HCT116 (cell line): Measurements from ENCODE around the gene LRRC8B. TPM values are rescaled to one million over a fixed set of nuclear protein-coding genes. Genes with fewer than 3 reads are reported as not detected.

ENCODE experiments used
- ATAC-seq: fragments of 200-7000 bp; cut with Tn5 transposase; 2 replicates; pipeline ENCODE4 v1.9.1; 2020; ENCODE audit warnings: mild to moderate bottlenecking, moderate library complexity
- BruUV-seq: library from RNA; stranded (reverse); fragments of 400-500 nt; replicated peaks from 2 replicates; lab custom pipeline; 2021; lab: Mats Ljungman, UMichigan
- CTCF ChIA-PET: fragments of 300-600 bp; sonication (Branson Sonifier 250); formaldehyde crosslinking; loops from one replicate; lab custom pipeline; 2021; ENCODE audit warnings: antibody characterized with exemption; lab: Charles Lee
- POLR2A ChIA-PET: fragments of 300-600, 350-600 bp; sonication (Branson Sonifier 250); formaldehyde crosslinking; loops from one replicate; lab custom pipeline; 2021; ENCODE audit warnings: antibody characterized with exemption; lab: Charles Lee
- RAD21 ChIA-PET, 2 experiments: fragments of 300-600 bp; sonication (Branson Sonifier 250); formaldehyde crosslinking; loops; one replicate each; lab custom pipeline; 2023; ENCODE audit warnings: low total read pairs in 2 of 2; ENCODE audit not compliant: uncharacterized antibody in 2 of 2, unreplicated experiment in 2 of 2, low non-redundant PET in 1 of 2; lab: Charles Lee
- DNase-seq: peaks from one replicate; pipeline ENCODE4 v3.0.0-alpha.2; 2010; ENCODE audit warnings: low read depth, low spot score
- H2AFZ ChIP-seq: fragments of 200-600 bp; shearing (Covaris generic), sonication (generic); 2 replicates; pipeline ENCODE4 v1.6.1; 2017; ENCODE audit warnings: low read depth, mixed run types, mixed read lengths, antibody characterized with exemption, low read length; ENCODE audit not compliant: poor library complexity, severe bottlenecking
- H3K27ac ChIP-seq: 2 replicates; pipeline ENCODE4 v1.5.1; 2012; ENCODE audit warnings: low read depth, low read length
- H3K27me3 ChIP-seq: fragments of 200-600 bp; sonication (generic); 2 replicates; pipeline ENCODE4 v1.6.1; 2016; ENCODE audit warnings: mixed run types, low read length, mixed read lengths; ENCODE audit not compliant: insufficient read depth
- H3K36me3 ChIP-seq, 2 experiments: fragments of 200-500 bp in 1 of 2; fragments of 200-600 bp in 1 of 2; sonication (Bioruptor generic) in 1 of 2; sonication (generic) in 1 of 2; 2 replicates each; pipeline versions ENCODE4 v1.5.1 to v1.6.1; 2014 to 2016; ENCODE audit warnings: low read length in 2 of 2, inconsistent platforms in 1 of 2, mixed read lengths in 1 of 2, mixed run types in 1 of 2; ENCODE audit not compliant: insufficient read depth in 2 of 2, control insufficient read depth in 1 of 2
- H3K4me1 ChIP-seq, 2 experiments: fragments of 200-600 bp in 1 of 2; sonication (generic) in 1 of 2; 2 replicates each; pipeline versions ENCODE4 v1.5.1 to v1.6.1; 2012 to 2017; ENCODE audit warnings: low read length in 2 of 2, inconsistent platforms in 1 of 2, mild to moderate bottlenecking in 1 of 2, mixed read lengths in 1 of 2, mixed run types in 1 of 2, moderate library complexity in 1 of 2; ENCODE audit not compliant: insufficient read depth in 2 of 2, control insufficient read depth in 1 of 2
- H3K4me2 ChIP-seq: fragments of 200-600 bp; sonication (generic); 2 replicates; pipeline ENCODE4 v1.6.1; 2017; ENCODE audit warnings: mixed run types, low read length, mixed read lengths
- H3K4me3 ChIP-seq, 2 experiments: fragments of 200-600 bp in 1 of 2; sonication (generic) in 1 of 2; replicated peaks in 1 of 2; 2 replicates each; pipeline ENCODE4 v1.5.1; 2011 to 2016; ENCODE audit warnings: low read length in 2 of 2, control low read depth in 1 of 2, low read depth in 1 of 2, mild to moderate bottlenecking in 1 of 2, mixed read lengths in 1 of 2, mixed run types in 1 of 2
- H3K79me2 ChIP-seq: fragments of 200-600 bp; sonication (generic); 2 replicates; pipeline ENCODE4 v1.6.1; 2017; ENCODE audit warnings: mild to moderate bottlenecking, mixed run types, low read length, moderate library complexity, mixed read lengths; ENCODE audit not compliant: insufficient read depth
- H3K9ac ChIP-seq: fragments of 200-600 bp; sonication (generic); 2 replicates; pipeline ENCODE4 v1.6.1; 2016; ENCODE audit warnings: low read length, mixed read lengths
- H3K9me2 ChIP-seq: fragments of 200-600 bp; sonication (generic), shearing (Covaris generic); 2 replicates; pipeline ENCODE4 v1.6.1; 2017; ENCODE audit warnings: mixed run types, mild to moderate bottlenecking, moderate library complexity; ENCODE audit not compliant: insufficient read depth
- H3K9me3 ChIP-seq, 2 experiments: fragments of 200-500 bp in 1 of 2; fragments of 200-600 bp in 1 of 2; sonication (Bioruptor generic) in 1 of 2; sonication (generic) in 1 of 2; 2 replicates each; pipeline ENCODE4 v1.6.1; 2014 to 2017; ENCODE audit warnings: low read length in 2 of 2, mixed read lengths in 2 of 2, inconsistent platforms in 1 of 2, low read depth in 1 of 2, mild to moderate bottlenecking in 1 of 2, mixed run types in 1 of 2, moderate library complexity in 1 of 2; ENCODE audit not compliant: control insufficient read depth in 1 of 2, insufficient read depth in 1 of 2
- H4K20me1 ChIP-seq: fragments of 200-600 bp; sonication (generic), shearing (Covaris generic); 2 replicates; pipeline ENCODE4 v1.6.1; 2017; ENCODE audit warnings: mixed run types, mild to moderate bottlenecking, moderate library complexity; ENCODE audit not compliant: insufficient read depth
- CBX3 ChIP-seq: IDR thresholded peaks from 2 replicates; pipeline ENCODE4 v1.6.1; 2012; ENCODE audit warnings: low read depth
- EZH2phosphoT487 ChIP-seq: fragments of 200-600 bp; IDR thresholded peaks from 2 replicates; pipeline ENCODE4 v1.6.1; 2018; ENCODE audit warnings: antibody characterized with exemption, borderline replicate concordance
- POLR2AphosphoS5 ChIP-seq: IDR thresholded peaks from 2 replicates; pipeline ENCODE4 v1.6.1; 2011; ENCODE audit warnings: mild to moderate bottlenecking, low read depth, low read length, moderate library complexity
- intact Hi-C: fragments of 100-400 bp; cut with micrococcal nuclease; formaldehyde crosslinking; loops from 2 replicates; pipeline ENCODE4 v1.10.0; 2022
- total RNA-seq: library from RNA; stranded (reverse); gene quantifications from one replicate; pipeline ENCODE4 v1.2.1, GENCODE V29; 2021; ENCODE audit not compliant: unreplicated experiment
- TF ChIP-seq, protein P1 (sequence below): IDR thresholded peaks from 2 replicates; pipeline ENCODE4 v1.6.1; 2012

LRRC8B gene
- total RNA-seq, 1 experiment from 2014 or later = 17.9 TPM

GRCh38 chr1:89578946-89579684, 54.5 kb downstream of the LRRC8B start:
- Histone ChIP-seq H3K9me2 (no peaks in the 10 kb centered on the region), H3K4me2 (no peak overlapping the region), H2AFZ (no peak overlapping the region), H3K27me3 (no peaks in the 10 kb centered on the region), H3K9me3 (no peaks in the 10 kb centered on the region), H3K27ac (no peak overlapping the region), H3K4me1 (0 out of 4 replicates have a peak, but pooled peaks cover 0 to 3% of the 10 kb centered on the region in 2 experiments), H3K36me3 (peaks cover 6 to 16% of the 10 kb centered on the region in 2 experiments; a peak in 2 of 4 replicates), H3K79me2 (no peaks in the 10 kb centered on the region), H4K20me1 (no peaks in the 10 kb centered on the region), H3K4me3 (no peak overlapping the region), H3K9ac (no peak overlapping the region)
- POLR2A ChIA-PET = no interaction called here
- CTCF ChIA-PET = no interaction called here
- BruUV-seq = no TSS peak
- ATAC-seq (no peak), DNase-seq (no peak)
- intact Hi-C loops = no loop called here
- TF ChIP-seq, protein P1, sequence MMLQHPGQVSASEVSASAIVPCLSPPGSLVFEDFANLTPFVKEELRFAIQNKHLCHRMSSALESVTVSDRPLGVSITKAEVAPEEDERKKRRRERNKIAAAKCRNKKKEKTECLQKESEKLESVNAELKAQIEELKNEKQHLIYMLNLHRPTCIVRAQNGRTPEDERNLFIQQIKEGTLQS = no peak
- TF ChIP-seq POLR2AphosphoS5 = no peak
- TF ChIP-seq CBX3 = no peak
- RAD21 ChIA-PET = no interaction called here

- peaks cover 8 to 16% of the 10 kb centered on the region in 2 experiments; a peak in 2 of 4 replicates for H3K36me3 ChIP-seq
- DNase-seq (no peak), ATAC-seq (no peak)
- no peak overlapping the region for H3K27ac ChIP-seq
- TF ChIP-seq EZH2phosphoT487 (no peak), CBX3 (no peak)
- BruUV-seq = no TSS peak
- H4K20me1 ChIP-seq = no peaks in the 10 kb centered on the region
- H3K4me1 ChIP-seq = 0 out of 4 replicates have a peak, but pooled peaks cover 0 to 3% of the 10 kb centered on the region in 2 experiments
- H3K79me2 ChIP-seq = no peaks in the 10 kb centered on the region
- H3K27me3 ChIP-seq = no peaks in the 10 kb centered on the region
- no peaks in the 10 kb centered on the region for H3K9me2 ChIP-seq
- RAD21 ChIA-PET = no interaction called here
- no peak overlapping the region for H3K4me3 ChIP-seq
- H3K9ac ChIP-seq = no peak overlapping the region
- intact Hi-C loops = no loop called here
- H2AFZ ChIP-seq = no peak overlapping the region
- no peaks in the 10 kb centered on the region for H3K9me3 ChIP-seq
- POLR2A ChIA-PET = no interaction called here
- no peak overlapping the region for H3K4me2 ChIP-seq
- CTCF ChIA-PET = no interaction called here
These were observed 55.4 kb downstream of the LRRC8B start for GRCh38 chr1:89580036-89580435.
